GM18870 (cell line): ENCODE measurements around the gene KCNAB1.
"Not testable (repeated sequence)": the region's sequence is repeated elsewhere in the genome, so short reads cannot be mapped to it uniquely, and the experiment has no call there.

ENCODE experiments used
- ATAC-seq: cut with Tn5 transposase; IDR thresholded peaks from one replicate; pipeline ENCODE4 v1.9.1; 2021; ENCODE audit warnings: moderate library complexity; ENCODE audit not compliant: unreplicated experiment

Gene KCNAB1

GRCh38 chr3:156554842-156555687 lies 434.7 kb downstream of the KCNAB1 start, which contains the start of gene SSR3:
Gene SSR3 (minus strand): TSS chr3:156555117. CDS start chr3:156555089, 28 bp downstream.
- ATAC-seq = peak; percentile 96

- ATAC-seq = no peak
These were observed 438.0 kb downstream of the KCNAB1 start for GRCh38 chr3:156558389-156558788.

GRCh38 chr3:156559321-156559720 lies 438.9 kb downstream of the KCNAB1 start:
- ATAC-seq = no peak

GRCh38 chr3:156561533-156561932 lies 441.2 kb downstream of the KCNAB1 start:
- ATAC-seq = no peak

- not testable (repeated sequence) for ATAC-seq
These were observed 442.1 kb downstream of the KCNAB1 start for GRCh38 chr3:156562486-156562885.

- ATAC-seq = no peak
These were observed 443.7 kb downstream of the KCNAB1 start for GRCh38 chr3:156563900-156564682.

- ATAC-seq = not testable (repeated sequence)
These were observed 448.6 kb downstream of the KCNAB1 start for GRCh38 chr3:156569016-156569415.

GRCh38 chr3:156569881-156570280 lies 449.5 kb downstream of the KCNAB1 start:
- ATAC-seq = not testable (repeated sequence)

- no peak for ATAC-seq
These were observed 455.3 kb downstream of the KCNAB1 start for GRCh38 chr3:156575641-156576040.

GRCh38 chr3:156576051-156576450 lies 455.7 kb downstream of the KCNAB1 start:
- no peak for ATAC-seq

- ATAC-seq = no peak
These were observed 456.4 kb downstream of the KCNAB1 start for GRCh38 chr3:156576651-156577348.

GRCh38 chr3:156577736-156578135 lies 457.4 kb downstream of the KCNAB1 start:
- no peak for ATAC-seq

- ATAC-seq = no peak
These were observed 459.1 kb downstream of the KCNAB1 start for GRCh38 chr3:156579427-156579851.

GRCh38 chr3:156581033-156581432 lies 460.7 kb downstream of the KCNAB1 start:
- no peak for ATAC-seq

GRCh38 chr3:156581954-156582353 lies 461.6 kb downstream of the KCNAB1 start:
- ATAC-seq = no peak

GRCh38 chr3:156582532-156583183 lies 462.3 kb downstream of the KCNAB1 start:
- ATAC-seq = peak; percentile 54

- ATAC-seq = no peak
These were observed 463.1 kb downstream of the KCNAB1 start for GRCh38 chr3:156583469-156583868.

GRCh38 chr3:156586905-156587759 lies 466.8 kb downstream of the KCNAB1 start:
- no peak for ATAC-seq

- ATAC-seq = no peak
These were observed 467.3 kb downstream of the KCNAB1 start for GRCh38 chr3:156587760-156588069.
